Measurements from ENCODE around the gene WNT7B.

- TF ChIP-seq CTCF (IDR thresholded peaks at IDR 0.05) (no peak), EP300 (IDR thresholded peaks at IDR 0.05) (no peak), POLR2A (IDR thresholded peaks at IDR 0.05) (no peak)
These were observed 7.6 kb downstream of the WNT7B start for GRCh38 chr22:45969414-45969799.

All from suprapubic skin (tissue), 3 donors.